ENCODE measurements around the gene GPR78.

GPR78 gene

GRCh38 chr4:8613421-8614364 lies 33.5 kb downstream of the GPR78 start:
- DNase-seq (ENCODE audit: extremely low spot score): no peak
- ChIA-PET POLR2A (no interaction called here), CTCF (interaction anchor here (0.5 to 1.0 kb wide), 2 partner anchors 13 to 30 kb away, joined by 3 to 4 read pairs; no protein-coding TSS in a partner anchor)
- TF ChIP-seq L3MBTL2 (conservative IDR thresholded peaks at IDR 0.05) (no peak), HDGF (IDR thresholded peaks at IDR 0.05; ENCODE audit: borderline replicate concordance) (no peak), PKNOX1 (IDR thresholded peaks at IDR 0.05) (no peak), FOXM1 (IDR thresholded peaks at IDR 0.05; ENCODE audit: borderline replicate concordance) (no peak), ARNT (IDR thresholded peaks at IDR 0.05) (no peak), ELF4 (IDR thresholded peaks at IDR 0.05) (no peak), FOXA1 (IDR thresholded peaks at IDR 0.05) (no peak), NFRKB (IDR thresholded peaks at IDR 0.05) (no peak), TARDBP (IDR thresholded peaks at IDR 0.05) (no peak), SUZ12 (IDR thresholded peaks at IDR 0.05) (no peak), ZNF384 (IDR thresholded peaks at IDR 0.05) (no peak), BHLHE40 (IDR thresholded peaks at IDR 0.05; ENCODE audit: borderline replicate concordance) (no peak), LEF1 (IDR thresholded peaks at IDR 0.05; ENCODE audit: borderline replicate concordance) (no peak), FOXK2 (IDR thresholded peaks at IDR 0.05) (no peak)

DNA sequence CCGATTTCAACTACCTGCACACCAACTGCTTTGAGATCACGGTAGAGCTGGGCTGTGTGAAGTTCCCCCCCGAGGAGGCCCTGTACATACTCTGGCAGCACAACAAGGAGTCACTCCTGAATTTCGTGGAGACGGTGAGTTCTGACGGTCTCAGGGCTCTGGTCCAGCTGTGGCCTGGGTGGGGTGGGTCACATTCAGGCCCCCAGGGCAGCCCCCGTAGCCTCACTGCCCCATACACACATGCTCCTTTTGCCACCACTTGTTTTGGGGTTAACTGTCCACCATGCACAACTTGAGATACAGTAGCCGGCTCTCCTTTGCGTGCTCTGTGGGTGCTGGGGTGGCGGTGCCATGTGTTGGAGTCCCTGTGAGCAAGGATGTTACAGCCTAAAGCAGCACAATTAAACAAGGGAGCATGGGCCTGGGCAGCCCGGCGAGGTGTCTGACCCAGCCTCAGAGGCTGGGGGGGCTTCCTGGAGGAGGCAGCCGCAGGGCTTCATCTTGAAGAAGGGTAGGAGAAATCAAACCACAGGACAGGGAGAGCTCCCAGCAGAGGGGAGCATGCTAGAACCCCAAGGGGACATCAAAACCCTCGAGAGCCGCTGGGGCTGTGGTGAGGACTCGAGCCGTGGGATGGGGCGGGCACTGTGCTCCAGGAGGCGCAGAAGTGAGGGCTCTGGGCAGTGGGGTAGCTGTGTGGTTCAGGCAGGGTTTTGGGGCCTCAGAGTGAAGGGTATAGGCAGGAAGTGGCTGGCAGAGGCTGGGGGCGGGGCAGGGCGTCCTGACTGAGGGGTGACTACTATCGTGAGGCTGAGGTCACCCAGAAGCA lies 34.4 kb downstream of the GPR78 start:
- no peak for TF ChIP-seq SP1 (IDR thresholded peaks at IDR 0.05)
- DNase-seq (ENCODE audit: extremely low spot score): no peak
- CTCF ChIA-PET: no interaction called here
- POLR2A ChIA-PET: no interaction called here

GRCh38 chr4:8615366-8615765 lies 35.2 kb downstream of the GPR78 start:
- TF ChIP-seq ARNT (IDR thresholded peaks at IDR 0.05) (no peak), HDGF (IDR thresholded peaks at IDR 0.05; ENCODE audit: borderline replicate concordance) (no peak), CTBP1 (IDR thresholded peaks at IDR 0.05; ENCODE audit: borderline replicate concordance) (no peak), FOXM1 (IDR thresholded peaks at IDR 0.05; ENCODE audit: borderline replicate concordance) (no peak)
- no peak for DNase-seq (ENCODE audit: extremely low spot score)
- CTCF ChIA-PET: no interaction called here
- POLR2A ChIA-PET: no interaction called here

GRCh38 chr4:8615921-8616787 lies 36.0 kb downstream of the GPR78 start:
- POLR2A ChIA-PET: no interaction called here
- CTCF ChIA-PET: no interaction called here
- TF ChIP-seq LEF1 (IDR thresholded peaks at IDR 0.05; ENCODE audit: borderline replicate concordance): no peak
- TF ChIP-seq BHLHE40 (IDR thresholded peaks at IDR 0.05; ENCODE audit: borderline replicate concordance): no peak
- TF ChIP-seq NFRKB (IDR thresholded peaks at IDR 0.05): no peak
- TF ChIP-seq ELF4 (IDR thresholded peaks at IDR 0.05): no peak
- TF ChIP-seq SUZ12 (IDR thresholded peaks at IDR 0.05): no peak
- TF ChIP-seq TARDBP (IDR thresholded peaks at IDR 0.05): no peak
- no peak for TF ChIP-seq ARNT (IDR thresholded peaks at IDR 0.05)
- TF ChIP-seq FOXA1 (IDR thresholded peaks at IDR 0.05): no peak
- TF ChIP-seq SP1 (IDR thresholded peaks at IDR 0.05): no peak
- TF ChIP-seq HDGF (IDR thresholded peaks at IDR 0.05; ENCODE audit: borderline replicate concordance): no peak
- TF ChIP-seq PKNOX1 (IDR thresholded peaks at IDR 0.05): no peak
- TF ChIP-seq FOXK2 (IDR thresholded peaks at IDR 0.05): no peak
- no peak for TF ChIP-seq FOXM1 (IDR thresholded peaks at IDR 0.05; ENCODE audit: borderline replicate concordance)
- TF ChIP-seq L3MBTL2 (conservative IDR thresholded peaks at IDR 0.05): no peak
- no peak for TF ChIP-seq CTBP1 (IDR thresholded peaks at IDR 0.05; ENCODE audit: borderline replicate concordance)
- TF ChIP-seq ZNF384 (IDR thresholded peaks at IDR 0.05): no peak
- no peak for DNase-seq (ENCODE audit: extremely low spot score)

DNA sequence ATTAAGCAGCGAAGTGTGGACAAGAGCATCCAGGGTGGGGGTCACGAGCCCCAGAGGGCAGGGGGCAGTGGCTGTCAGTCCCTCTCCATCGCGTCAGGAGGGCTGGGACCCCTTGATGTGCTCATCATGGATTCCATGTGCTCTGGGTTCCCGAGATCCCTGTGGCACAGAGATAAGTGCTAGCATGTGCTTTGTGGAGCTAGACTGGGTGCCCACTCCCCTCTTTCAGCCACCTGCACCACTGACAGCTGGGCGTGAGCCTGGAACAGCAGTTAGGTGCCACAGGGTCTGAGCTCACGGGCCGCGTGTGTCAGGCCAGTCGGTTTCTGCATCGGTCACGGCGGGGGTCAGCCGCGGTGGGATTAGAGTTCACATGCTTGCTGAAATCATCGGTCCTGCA lies 36.6 kb downstream of the GPR78 start:
- ChIA-PET CTCF (interaction anchor here (1.1 kb wide), 1 partner anchor 19 kb away, joined by 3 read pairs; no protein-coding TSS in a partner anchor), POLR2A (no interaction called here)
- DNase-seq (ENCODE audit: extremely low spot score): no peak
- TF ChIP-seq HDGF (IDR thresholded peaks at IDR 0.05; ENCODE audit: borderline replicate concordance): no peak
- TF ChIP-seq BHLHE40 (IDR thresholded peaks at IDR 0.05; ENCODE audit: borderline replicate concordance): no peak
- no peak for TF ChIP-seq L3MBTL2 (conservative IDR thresholded peaks at IDR 0.05)
- TF ChIP-seq LEF1 (IDR thresholded peaks at IDR 0.05; ENCODE audit: borderline replicate concordance): no peak
- no peak for TF ChIP-seq ELF4 (IDR thresholded peaks at IDR 0.05)
- TF ChIP-seq FOXM1 (IDR thresholded peaks at IDR 0.05; ENCODE audit: borderline replicate concordance): no peak
- TF ChIP-seq ARNT (IDR thresholded peaks at IDR 0.05): no peak
- TF ChIP-seq FOXA1 (IDR thresholded peaks at IDR 0.05): no peak
- no peak for TF ChIP-seq CTBP1 (IDR thresholded peaks at IDR 0.05; ENCODE audit: borderline replicate concordance)
- TF ChIP-seq ZNF384 (IDR thresholded peaks at IDR 0.05): no peak
- TF ChIP-seq SUZ12 (IDR thresholded peaks at IDR 0.05): no peak
- no peak for TF ChIP-seq SP1 (IDR thresholded peaks at IDR 0.05)
- TF ChIP-seq FOXK2 (IDR thresholded peaks at IDR 0.05): no peak
- TF ChIP-seq PKNOX1 (IDR thresholded peaks at IDR 0.05): no peak
- TF ChIP-seq NFRKB (IDR thresholded peaks at IDR 0.05): no peak
- no peak for TF ChIP-seq TARDBP (IDR thresholded peaks at IDR 0.05)
